HEK293 (cell line): Measurements from ENCODE around the gene UBFD1.

ENCODE experiments used
- BCL11A ChIP-seq: fragments of 450-650 bp; formaldehyde crosslinking; IDR thresholded peaks from 2 replicates; pipeline ENCODE4 v1.5.1; 2016; ENCODE audit warnings: low read depth, missing biosample characterization, missing genetic modification characterization
- GLIS2 ChIP-seq: fragments of 450-650 bp; formaldehyde crosslinking; IDR thresholded peaks from 2 replicates; pipeline ENCODE4 v1.5.1; 2016; ENCODE audit warnings: missing biosample characterization, missing genetic modification characterization
- IKZF3 ChIP-seq: fragments of 450-650 bp; IDR thresholded peaks from 2 replicates; pipeline ENCODE4 v1.5.0; 2018; ENCODE audit warnings: missing biosample characterization, mild to moderate bottlenecking, missing genetic modification characterization, moderate library complexity
- KLF16 ChIP-seq: fragments of 450-650 bp; formaldehyde crosslinking; IDR thresholded peaks from 2 replicates; pipeline ENCODE4 v1.5.1; 2017; ENCODE audit warnings: missing biosample characterization, missing genetic modification characterization
- KLF9 ChIP-seq: fragments of 450-650 bp; formaldehyde crosslinking; IDR thresholded peaks from 2 replicates; pipeline ENCODE4 v1.5.1; 2016; ENCODE audit warnings: missing biosample characterization, missing genetic modification characterization, low read depth
- MEIS1 ChIP-seq: sonication (generic); formaldehyde crosslinking; IDR thresholded peaks from 2 replicates; pipeline ENCODE4 v1.8.1; 2022; ENCODE audit warnings: missing genetic modification reagents, mild to moderate bottlenecking, borderline replicate concordance
- PRDM4 ChIP-seq: fragments of 450-650 bp; formaldehyde crosslinking; IDR thresholded peaks from 2 replicates; pipeline ENCODE4 v1.5.1; 2017; ENCODE audit warnings: missing biosample characterization, missing genetic modification characterization
- YY2 ChIP-seq: fragments of 450-650 bp; formaldehyde crosslinking; IDR thresholded peaks from 2 replicates; pipeline ENCODE4 v1.5.1; 2016; ENCODE audit warnings: missing biosample characterization, missing genetic modification characterization
- ZBTB11 ChIP-seq: fragments of 450-650 bp; formaldehyde crosslinking; conservative IDR thresholded peaks from 2 replicates; pipeline ENCODE4 v1.5.1; 2016; ENCODE audit warnings: low read depth, missing biosample characterization, missing genetic modification characterization
- ZBTB17 ChIP-seq: fragments of 450-650 bp; formaldehyde crosslinking; IDR thresholded peaks from 2 replicates; pipeline ENCODE4 v1.5.1; 2016; ENCODE audit warnings: missing biosample characterization, missing genetic modification characterization
- ZNF174 ChIP-seq: fragments of 450-650 bp; formaldehyde crosslinking; IDR thresholded peaks from 2 replicates; pipeline ENCODE4 v1.5.0; 2017; ENCODE audit warnings: missing biosample characterization, mild to moderate bottlenecking, missing genetic modification characterization
- ZNF26 ChIP-seq: fragments of 450-650 bp; formaldehyde crosslinking; IDR thresholded peaks from 2 replicates; pipeline ENCODE4 v1.5.1; 2016; ENCODE audit warnings: missing biosample characterization, missing genetic modification characterization
- ZNF292 ChIP-seq: fragments of 450-650 bp; formaldehyde crosslinking; IDR thresholded peaks from 2 replicates; pipeline ENCODE4 v1.5.1; 2016; ENCODE audit warnings: low read depth, missing biosample characterization, missing genetic modification characterization, borderline replicate concordance
- ZNF354C ChIP-seq: fragments of 450-650 bp; formaldehyde crosslinking; IDR thresholded peaks from 2 replicates; pipeline ENCODE4 v1.5.1; 2016; ENCODE audit warnings: missing biosample characterization, missing genetic modification characterization, low read depth, borderline replicate concordance
- ZNF391 ChIP-seq: fragments of 450-650 bp; formaldehyde crosslinking; IDR thresholded peaks from 2 replicates; pipeline ENCODE4 v1.5.1; 2016; ENCODE audit warnings: low read depth, missing biosample characterization, missing genetic modification characterization, borderline replicate concordance
- ZNF518A ChIP-seq: fragments of 450-650 bp; formaldehyde crosslinking; conservative IDR thresholded peaks from 2 replicates; pipeline ENCODE4 v1.5.1; 2016; ENCODE audit warnings: low read depth, missing biosample characterization, missing genetic modification characterization
- ZNF561 ChIP-seq: fragments of 450-650 bp; IDR thresholded peaks from 2 replicates; pipeline ENCODE4 v1.5.1; 2018; ENCODE audit warnings: missing biosample characterization, missing genetic modification characterization, borderline replicate concordance
- ZNF580 ChIP-seq: fragments of 450-650 bp; formaldehyde crosslinking; IDR thresholded peaks from 2 replicates; pipeline ENCODE4 v1.5.1; 2016; ENCODE audit warnings: missing biosample characterization, missing genetic modification characterization
- ZNF600 ChIP-seq: fragments of 450-650 bp; formaldehyde crosslinking; IDR thresholded peaks from 2 replicates; pipeline ENCODE4 v1.5.1; 2016; ENCODE audit warnings: missing biosample characterization, missing genetic modification characterization
- ZNF768 ChIP-seq: fragments of 450-650 bp; formaldehyde crosslinking; IDR thresholded peaks from 2 replicates; pipeline ENCODE4 v1.5.1; 2018; ENCODE audit warnings: missing biosample characterization, mild to moderate bottlenecking, missing genetic modification characterization
- ZNF777 ChIP-seq: fragments of 450-650 bp; formaldehyde crosslinking; IDR thresholded peaks from 2 replicates; pipeline ENCODE4 v1.5.1; 2017; ENCODE audit warnings: missing biosample characterization, missing genetic modification characterization, borderline replicate concordance
- ZNF843 ChIP-seq: fragments of 450-650 bp; formaldehyde crosslinking; IDR thresholded peaks from 2 replicates; pipeline ENCODE4 v1.5.1; 2016; ENCODE audit warnings: missing biosample characterization, missing genetic modification characterization
- ZSCAN30 ChIP-seq: fragments of 450-650 bp; IDR thresholded peaks from 2 replicates; pipeline ENCODE4 v1.5.1; 2018; ENCODE audit warnings: missing biosample characterization, mild to moderate bottlenecking, missing genetic modification characterization, moderate library complexity
- ZSCAN5A ChIP-seq: fragments of 450-650 bp; formaldehyde crosslinking; IDR thresholded peaks from 2 replicates; pipeline ENCODE4 v1.5.1; 2016; ENCODE audit warnings: missing biosample characterization, missing genetic modification characterization

UBFD1 gene

GRCh38 chr16:23595951-23596720 is 38.6 kb downstream of the UBFD1 start, which contains the start of gene NDUFAB1 (continued):
- TF ChIP-seq ZSCAN5A (tag by site-specific recombination) = 0 out of 2 replicates have a peak, but pooled peaks have one; percentile 71
- TF ChIP-seq MEIS1 (CRISPR knock-in tag) = no peak
- peak; percentile 79 for TF ChIP-seq KLF16
- no peak for TF ChIP-seq ZNF768 (tag by site-specific recombination)
- no peak for TF ChIP-seq BCL11A
- peak; percentile 39; the same call in 1 of the 2 replicates for TF ChIP-seq ZNF843
- no peak for TF ChIP-seq ZNF292 (tag by site-specific recombination)
- TF ChIP-seq ZNF26 = no peak
- peak; percentile 94 for TF ChIP-seq ZNF600
- no peak for TF ChIP-seq PRDM4
- TF ChIP-seq IKZF3 = no peak
- TF ChIP-seq ZBTB11 (tag by site-specific recombination) = peak; percentile 93
- TF ChIP-seq ZBTB17 = peak; percentile 35; the same call in 1 of the 2 replicates
- TF ChIP-seq ZNF174 = no peak
- peak; percentile 95; the same call in 1 of the 2 replicates for TF ChIP-seq ZNF561 (tag by site-specific recombination)
- peak; percentile 89 for TF ChIP-seq ZSCAN30 (tag by site-specific recombination)
- TF ChIP-seq ZNF391 (tag by site-specific recombination) = no peak
- no peak for TF ChIP-seq ZNF777 (tag by site-specific recombination)
- 0 out of 2 replicates have a peak, but pooled peaks have one; percentile 17 for TF ChIP-seq KLF9 (tag by site-specific recombination)
- TF ChIP-seq YY2 (tag by site-specific recombination) = peak; percentile 88
- no peak for TF ChIP-seq GLIS2
- TF ChIP-seq ZNF354C (tag by site-specific recombination) = no peak
- TF ChIP-seq ZNF580 = peak; percentile 53; the same call in 1 of the 2 replicates
- peak; percentile 59 for TF ChIP-seq ZNF518A (tag by site-specific recombination)
